Measurements from ENCODE around the gene SRPK1. TPM values are rescaled to one million over a fixed set of nuclear protein-coding genes. Genes with fewer than 3 reads are reported as not detected.
A peak's percentile ranks its signal among the peaks of the same experiment; 100 is the strongest.
"Not testable (repeated sequence)": the region's sequence is repeated elsewhere in the genome, so short reads cannot be mapped to it uniquely, and the experiment has no call there.

The SRPK1 gene
- total RNA-seq, 2 experiments from 2014 or later = 100 to 118 TPM

DNA sequence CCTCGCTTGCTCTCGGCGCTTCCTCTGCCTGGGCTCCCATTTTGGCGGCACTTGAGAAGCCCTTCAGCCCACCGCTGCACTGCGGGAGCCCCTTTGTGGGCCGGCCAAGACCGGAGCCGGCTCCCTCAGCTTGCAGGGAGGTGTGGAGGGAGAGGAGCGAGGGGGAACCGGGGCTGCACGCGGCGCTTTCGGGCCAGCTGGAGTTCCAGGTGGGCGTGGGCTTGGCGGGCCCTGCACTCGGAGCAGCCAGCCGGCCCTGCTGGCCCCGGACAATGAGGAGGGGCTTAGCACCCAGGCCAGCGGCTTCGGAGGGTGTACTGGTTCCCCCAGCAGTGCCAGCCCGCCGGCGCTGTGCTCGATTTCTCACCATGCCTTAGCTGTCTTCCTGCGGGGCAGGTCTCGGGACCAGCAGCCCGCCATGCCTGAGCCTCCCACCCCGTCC, 10.2 kb upstream of the SRPK1 start:
- Mint-ChIP-seq H3K27ac (no peak overlapping the region), H3K36me3 (ENCODE audit: low read depth) (no peaks in the 10 kb centered on the region), H3K9me3 (ENCODE audit: low read depth) (no peaks in the 10 kb centered on the region), H3K4me3 (no peak overlapping the region), H3K4me1 (no peaks in the 10 kb centered on the region), H3K27me3 (no peaks in the 10 kb centered on the region)
- intact Hi-C loops (cut with DNase I, micrococcal nuclease) = no loop called here
- no peak for ATAC-seq
- no peak for DNase-seq
- POLR2A ChIA-PET = interaction anchor here (0.6 kb wide), 1 partner anchor 29 kb away, joined by 3 read pairs; no protein-coding TSS in a partner anchor
- CTCF ChIA-PET = interaction anchor here (1.1 kb wide), 1 partner anchor 13 kb away, joined by 3 read pairs; no protein-coding TSS in a partner anchor

DNA sequence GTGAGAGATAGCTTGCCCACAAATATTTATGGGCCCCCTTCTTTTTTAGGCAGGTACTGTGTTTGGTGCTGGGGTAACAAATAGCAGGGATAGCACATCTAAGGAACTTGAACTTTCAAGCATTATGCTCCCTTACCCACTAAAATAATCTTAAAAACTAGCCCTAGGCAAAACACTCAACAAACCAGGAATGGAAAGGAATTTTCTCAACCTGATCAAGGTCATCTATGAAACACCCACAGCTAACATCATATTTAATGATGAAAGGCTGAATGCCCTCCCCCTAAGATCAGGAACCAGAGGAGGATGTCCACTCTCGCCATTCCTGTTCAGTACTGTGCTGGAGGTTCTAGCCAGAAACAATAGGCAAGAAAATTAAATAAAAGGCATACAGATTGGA, 8.7 kb upstream of the SRPK1 start:
- peaks cover 4% of the 10 kb centered on the region for H3K36me3 Mint-ChIP-seq (ENCODE audit: low read depth)
- CTCF ChIA-PET = interaction anchor here (0.6 kb wide), 1 partner anchor 136 kb away, joined by 3 read pairs; no protein-coding TSS in a partner anchor
- H3K9me3 Mint-ChIP-seq (ENCODE audit: low read depth) = no peaks in the 10 kb centered on the region
- ATAC-seq = no peak
- DNase-seq = no peak
- H3K4me3 Mint-ChIP-seq = no peak overlapping the region
- H3K27me3 Mint-ChIP-seq = no peaks in the 10 kb centered on the region
- intact Hi-C loops (cut with DNase I, micrococcal nuclease) = no loop called here
- POLR2A ChIA-PET = no interaction called here
- no peak overlapping the region for H3K27ac Mint-ChIP-seq
- peaks cover 7% of the 10 kb centered on the region for H3K4me1 Mint-ChIP-seq

DNA sequence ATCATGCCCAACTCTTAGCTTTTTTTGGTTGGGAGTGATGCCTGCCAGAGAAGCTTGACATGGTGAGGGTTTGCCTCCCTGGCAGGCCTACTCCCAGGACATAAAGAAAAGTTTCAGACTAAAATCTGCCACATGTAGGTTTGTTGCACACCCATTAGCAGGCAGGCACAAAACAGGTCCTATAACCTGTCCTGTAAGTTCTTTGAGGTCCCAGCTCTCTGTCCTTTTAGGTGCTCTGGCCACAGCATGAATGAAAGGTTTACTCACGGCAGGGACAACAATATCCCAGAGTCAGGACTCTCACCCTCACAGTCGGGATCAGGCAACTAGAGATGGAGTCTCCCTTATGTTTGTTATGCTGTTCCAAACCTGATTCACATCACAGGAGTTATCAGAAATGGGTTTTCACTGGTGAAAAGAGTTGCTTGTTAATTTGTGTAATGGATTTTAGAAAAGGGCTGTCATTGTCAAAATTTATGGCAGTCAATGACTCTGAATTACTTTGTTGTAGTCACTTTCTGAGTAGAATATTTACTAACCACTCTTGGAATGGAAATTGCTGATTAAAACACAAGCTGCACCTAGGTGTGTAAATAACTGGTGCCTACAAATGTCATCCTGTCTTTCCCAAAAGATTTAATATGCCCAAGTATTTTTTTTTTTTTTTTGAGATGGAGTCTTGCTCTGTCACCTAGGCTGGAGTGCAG, 5.8 kb upstream of the SRPK1 start:
- ChIA-PET CTCF (interaction anchor here (1.0 kb wide), 1 partner anchor 27 kb away, joined by 4 read pairs; no protein-coding TSS in a partner anchor), POLR2A (no interaction called here)
- intact Hi-C loops (cut with DNase I, micrococcal nuclease) = no loop called here

DNA sequence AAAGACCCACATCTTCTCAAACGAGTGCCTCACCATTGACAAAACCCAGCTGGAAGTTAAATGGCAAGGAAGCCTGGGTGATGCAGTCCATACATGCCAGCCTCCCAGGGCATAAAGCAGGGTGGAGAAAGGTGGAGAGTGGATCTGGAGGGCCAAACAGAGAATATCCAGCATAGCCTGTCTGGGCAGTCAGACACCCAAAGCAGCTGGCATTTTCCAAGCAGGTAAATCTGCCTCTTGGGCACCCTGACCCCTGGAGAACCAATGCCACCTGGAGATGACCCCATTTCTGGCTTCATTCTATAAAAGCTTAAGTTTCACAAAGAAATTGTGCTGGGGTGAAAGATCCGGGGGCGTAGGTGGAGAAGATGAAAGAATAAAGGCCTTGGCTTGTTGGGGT, 5.1 kb upstream of the SRPK1 start:
- no peak overlapping the region for H3K4me3 Mint-ChIP-seq
- H3K4me1 Mint-ChIP-seq = peaks cover 23% of the 10 kb centered on the region
- intact Hi-C loops (cut with DNase I, micrococcal nuclease) = no loop called here
- no peak for ATAC-seq
- H3K27me3 Mint-ChIP-seq = no peaks in the 10 kb centered on the region
- ChIA-PET POLR2A (interaction anchor here (0.5 to 0.6 kb wide), 3 partner anchors 15 to 347 kb away, joined by 3 to 7 read pairs (median 3); no protein-coding TSS in a partner anchor), CTCF (interaction anchor here (0.7 to 1.0 kb wide), 2 partner anchors 27 to 63 kb away, joined by 3 to 4 read pairs; no protein-coding TSS in a partner anchor)
- peaks cover 5% of the 10 kb centered on the region for H3K36me3 Mint-ChIP-seq (ENCODE audit: low read depth)
- no peak overlapping the region for H3K27ac Mint-ChIP-seq
- DNase-seq = no peak
- H3K9me3 Mint-ChIP-seq (ENCODE audit: low read depth) = no peaks in the 10 kb centered on the region

More for the DNA sequence above, 5.8 kb upstream of the SRPK1 start:
- H3K27me3 Mint-ChIP-seq = no peaks in the 10 kb centered on the region
- no peak overlapping the region for H3K4me3 Mint-ChIP-seq
- ATAC-seq (no peak), DNase-seq (no peak)
- no peaks in the 10 kb centered on the region for H3K9me3 Mint-ChIP-seq (ENCODE audit: low read depth)
- H3K27ac Mint-ChIP-seq = no peak overlapping the region
- peaks cover 5% of the 10 kb centered on the region for H3K36me3 Mint-ChIP-seq (ENCODE audit: low read depth)
- peaks cover 20% of the 10 kb centered on the region for H3K4me1 Mint-ChIP-seq

DNA sequence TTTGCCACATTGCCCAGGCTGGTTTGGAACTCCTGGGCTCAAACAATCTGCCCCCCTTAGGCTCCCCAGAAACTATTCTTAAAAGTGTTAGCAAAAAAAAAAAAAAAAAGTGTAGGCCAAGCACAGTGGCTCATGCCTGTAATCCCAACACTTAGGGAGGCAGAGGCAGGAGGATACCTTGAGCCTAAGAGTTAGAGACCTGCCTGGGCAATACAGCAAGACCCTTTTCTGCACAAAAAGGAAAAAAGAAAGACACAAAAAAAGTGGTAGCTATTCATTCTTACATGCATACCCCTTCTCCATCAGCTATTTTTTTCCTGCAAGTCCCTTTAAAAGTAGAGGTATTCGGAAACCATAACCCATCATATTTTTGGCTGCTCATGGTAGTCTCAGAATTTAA, 3.2 kb upstream of the SRPK1 start:
- ChIA-PET CTCF (interaction anchor here (0.6 kb wide), 1 partner anchor 24 kb away, joined by 3 read pairs; no protein-coding TSS in a partner anchor), POLR2A (interaction anchor here (0.6 kb wide), 1 partner anchor 42 kb away, joined by 3 read pairs; no protein-coding TSS in a partner anchor)

DNA sequence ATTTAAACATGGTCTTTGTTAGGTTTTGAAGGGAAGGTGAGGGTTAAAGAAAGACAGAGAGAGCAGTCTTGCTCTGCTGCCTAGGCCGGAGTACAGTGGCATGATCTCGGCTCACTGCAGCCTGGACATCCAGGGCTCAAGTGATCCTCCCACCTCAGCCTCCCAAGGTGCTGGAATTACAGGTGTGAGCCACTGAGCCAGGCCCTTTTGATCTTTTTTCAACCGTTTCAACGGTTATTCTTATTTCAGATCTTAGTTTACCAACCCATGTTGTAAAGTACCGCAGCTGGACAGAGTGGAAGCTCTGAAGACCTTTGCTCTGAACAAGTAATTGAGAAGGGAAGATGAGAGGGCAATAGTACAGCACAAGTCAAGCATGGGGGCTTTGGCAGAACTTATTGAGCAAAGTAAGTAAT, 1.2 kb upstream of the SRPK1 start:
- Mint-ChIP-seq H3K4me1 (peaks cover 42% of the 10 kb centered on the region), H3K27ac (no peak overlapping the region), H3K36me3 (ENCODE audit: low read depth) (peaks cover 25% of the 10 kb centered on the region), H3K27me3 (no peaks in the 10 kb centered on the region), H3K4me3 (peak overlapping the region; percentile 95), H3K9me3 (ENCODE audit: low read depth) (no peaks in the 10 kb centered on the region)
- ATAC-seq = no peak
- ChIA-PET POLR2A (no interaction called here), CTCF (interaction anchor here (0.7 to 1.3 kb wide), 4 partner anchors 20 to 589 kb away, joined by 3 to 5 read pairs (median 4); no protein-coding TSS in a partner anchor)
- no peak for DNase-seq
- intact Hi-C loops (cut with DNase I, micrococcal nuclease) = loop anchor here in 1 of 2 experiments (5.0 kb wide), 2 partner anchors 965 to 1065 kb away; partner anchors contain the start of genes C6orf89 and MTCH1

More for the DNA sequence above, 3.2 kb upstream of the SRPK1 start:
- Mint-ChIP-seq H3K27me3 (no peaks in the 10 kb centered on the region), H3K9me3 (ENCODE audit: low read depth) (no peaks in the 10 kb centered on the region), H3K36me3 (ENCODE audit: low read depth) (peaks cover 11% of the 10 kb centered on the region), H3K27ac (no peak overlapping the region), H3K4me3 (no peak overlapping the region), H3K4me1 (peaks cover 23% of the 10 kb centered on the region)
- DNase-seq = no peak
- intact Hi-C loops (cut with DNase I, micrococcal nuclease) = loop anchor here in 1 of 2 experiments (5.0 kb wide), 2 partner anchors 963 to 1063 kb away; partner anchors contain the start of genes C6orf89 and MTCH1
- no peak for ATAC-seq

DNA sequence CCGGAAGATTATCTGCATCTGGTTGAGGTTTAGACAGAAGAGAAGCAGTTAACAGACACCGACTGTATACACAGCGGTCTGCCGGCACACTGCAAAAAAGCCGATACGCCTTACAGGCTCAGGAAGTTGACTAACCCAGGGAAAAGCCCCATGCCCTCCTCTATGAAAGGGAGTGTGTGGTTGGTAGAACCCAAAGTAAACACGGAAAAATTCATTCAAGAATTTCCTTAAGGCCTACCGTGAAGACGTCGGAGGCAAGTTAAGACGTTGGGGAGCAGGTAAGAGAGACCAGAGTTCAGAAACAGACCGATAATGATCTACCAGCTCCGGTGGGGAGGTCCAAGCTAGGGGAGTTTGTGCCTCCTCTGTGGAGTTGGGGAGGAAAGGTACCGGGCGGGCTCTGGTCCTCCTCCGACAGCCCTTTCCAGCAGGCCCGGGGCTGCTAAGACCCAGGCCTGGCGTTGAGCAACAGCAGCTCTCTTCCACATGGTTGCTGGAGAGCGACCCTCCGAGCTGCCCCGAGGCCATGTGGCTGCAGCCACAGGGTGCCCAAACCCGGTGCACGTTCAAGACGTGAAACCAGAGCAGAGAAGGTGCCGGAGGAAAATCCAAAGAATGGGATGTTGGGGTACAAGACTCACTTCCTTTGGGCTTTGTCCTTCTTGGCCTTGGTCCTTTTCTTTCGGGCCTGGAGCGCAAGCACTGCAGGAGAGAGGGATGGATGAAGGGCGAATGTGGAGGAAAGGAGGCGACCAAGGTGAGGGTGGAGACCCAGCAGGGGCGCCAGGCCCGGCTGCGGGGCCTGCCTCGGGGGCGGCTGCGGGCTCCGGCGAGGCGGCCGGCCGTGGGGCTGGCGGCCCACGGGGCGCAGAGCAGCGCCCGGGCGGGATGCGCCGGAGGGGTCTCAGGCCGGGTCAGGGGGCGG, 809 bp downstream of the SRPK1 start:
- peak overlapping the region; percentile 92 for H3K4me3 Mint-ChIP-seq
- CTCF ChIA-PET = interaction anchor here (1.2 kb wide), 1 partner anchor 368 kb away, joined by 3 read pairs; no protein-coding TSS in a partner anchor
- H3K36me3 Mint-ChIP-seq (ENCODE audit: low read depth) = peaks cover 29% of the 10 kb centered on the region
- POLR2A ChIA-PET = no interaction called here
- intact Hi-C loops (cut with DNase I, micrococcal nuclease) = loop anchor here (2.0 to 5.0 kb wide), 5 partner anchors 107 to 1067 kb away; partner anchors contain the start of genes C6orf89 (in 1 of the 2), MAPK13 (in 1 of the 2), MAPK14 (in 1 of the 2) and MTCH1 (in 1 of the 2)
- H3K27me3 Mint-ChIP-seq = no peaks in the 10 kb centered on the region
- H3K9me3 Mint-ChIP-seq (ENCODE audit: low read depth) = no peaks in the 10 kb centered on the region
- DNase-seq (peak; percentile 73), ATAC-seq (peak; percentile 74)
- peaks cover 42% of the 10 kb centered on the region for H3K4me1 Mint-ChIP-seq
- H3K27ac Mint-ChIP-seq = peak overlapping the region; percentile 97

DNA sequence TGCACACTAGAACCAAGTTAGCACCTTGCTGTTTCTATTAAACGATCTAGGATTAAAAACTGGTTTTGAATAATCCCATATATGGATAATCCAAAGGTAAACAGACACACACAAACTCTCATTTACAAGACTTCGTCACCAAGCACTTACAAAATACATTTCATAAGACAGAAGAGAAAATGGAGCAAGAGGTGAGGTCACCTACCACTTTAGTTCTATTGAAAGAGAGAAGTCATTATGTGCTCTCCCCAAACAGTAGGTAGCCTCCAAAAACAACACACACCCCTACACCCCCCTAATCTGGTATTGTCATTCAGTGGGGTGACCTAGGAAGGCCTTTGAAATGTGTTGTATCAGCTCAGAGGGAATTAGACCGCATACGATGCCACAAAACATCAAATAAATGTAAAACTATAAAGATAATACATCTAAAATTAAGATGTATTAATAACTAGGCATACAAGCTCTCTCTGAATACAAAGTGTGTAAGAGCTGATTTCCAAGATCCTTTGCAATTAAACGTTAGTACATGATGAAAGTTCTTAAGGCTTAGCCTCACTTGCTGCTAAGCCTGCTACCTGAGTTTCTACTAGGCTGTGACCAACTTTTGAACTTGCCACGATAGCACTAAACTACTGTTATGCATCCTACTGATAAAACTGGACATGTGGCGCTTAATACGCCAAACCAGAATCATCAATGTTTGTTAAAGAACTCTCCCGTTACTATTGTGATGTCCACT, 1.6 kb downstream of the SRPK1 start:
- Mint-ChIP-seq H3K27me3 (no peaks in the 10 kb centered on the region), H3K27ac (peak overlapping the region; percentile 97), H3K9me3 (ENCODE audit: low read depth) (no peaks in the 10 kb centered on the region), H3K36me3 (ENCODE audit: low read depth) (peaks cover 27% of the 10 kb centered on the region), H3K4me3 (peak overlapping the region; percentile 92), H3K4me1 (peaks cover 37% of the 10 kb centered on the region)
- ChIA-PET CTCF (interaction anchor here (0.7 kb wide), 1 partner anchor 176 kb away, joined by 3 read pairs; no protein-coding TSS in a partner anchor), POLR2A (no interaction called here)
- ATAC-seq = peak; percentile 38
- intact Hi-C loops (cut with DNase I, micrococcal nuclease) = no loop called here
- no peak for DNase-seq

DNA sequence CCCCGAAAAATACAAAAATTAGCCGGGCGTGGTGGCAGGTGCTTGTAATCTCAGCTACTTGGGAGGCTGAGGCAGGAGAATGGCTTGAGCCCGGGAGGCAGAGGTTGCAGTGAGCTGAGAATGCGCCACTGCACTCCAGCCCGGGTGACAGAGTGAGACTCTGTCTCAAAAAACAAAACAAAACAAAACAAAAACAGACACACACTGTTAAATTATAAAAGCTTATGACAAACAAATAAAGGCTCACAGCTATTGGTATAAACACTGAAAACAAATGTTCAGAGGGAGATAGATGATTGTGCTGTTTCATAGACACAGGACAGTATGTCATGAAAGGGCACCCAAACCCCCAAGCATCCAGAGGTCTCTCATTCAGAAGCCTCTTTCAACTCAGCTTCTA, 4.0 kb downstream of the SRPK1 start:
- intact Hi-C loops (cut with DNase I, micrococcal nuclease); ATAC-seq; H3K27me3 Mint-ChIP-seq; H3K4me3 Mint-ChIP-seq; DNase-seq; H3K9me3 Mint-ChIP-seq (ENCODE audit: low read depth): not testable (repeated sequence)
- CTCF ChIA-PET = interaction anchor here (0.6 to 2.6 kb wide), 2 partner anchors 57 to 178 kb away, joined by 3 to 10 read pairs; no protein-coding TSS in a partner anchor
- Mint-ChIP-seq H3K4me1 (peaks cover 28% of the 10 kb centered on the region), H3K36me3 (ENCODE audit: low read depth) (peaks cover 46% of the 10 kb centered on the region), H3K27ac (peak overlapping the region; percentile 29)
- POLR2A ChIA-PET = interaction anchor here (0.6 to 1.1 kb wide), 4 partner anchors 8 to 1433 kb away, joined by 3 to 6 read pairs (median 4); no protein-coding TSS in a partner anchor

DNA sequence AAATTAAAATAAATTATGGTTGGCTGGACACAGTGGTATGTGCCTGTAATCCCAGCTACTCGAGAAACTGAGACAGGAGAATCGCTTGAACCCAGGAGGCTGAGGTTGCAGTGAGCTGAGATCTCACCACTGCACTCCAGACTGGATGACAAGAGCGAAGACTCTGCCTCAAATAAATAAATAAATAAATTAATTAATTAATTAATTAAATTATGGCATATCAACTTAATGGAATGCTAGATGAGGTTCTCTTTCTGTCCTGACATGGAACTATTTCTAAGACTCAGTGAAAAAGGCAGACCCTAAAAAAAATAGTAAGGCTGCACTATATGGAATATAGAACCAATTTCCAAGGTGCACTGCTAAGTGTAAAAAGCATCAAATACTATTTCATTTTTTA, 4.8 kb downstream of the SRPK1 start:
- peaks cover 53% of the 10 kb centered on the region for H3K36me3 Mint-ChIP-seq (ENCODE audit: low read depth)
- no peak overlapping the region for H3K4me3 Mint-ChIP-seq
- no peak for DNase-seq
- no peaks in the 10 kb centered on the region for H3K27me3 Mint-ChIP-seq
- intact Hi-C loops (cut with DNase I, micrococcal nuclease) = no loop called here
- H3K27ac Mint-ChIP-seq = no peak overlapping the region
- H3K9me3 Mint-ChIP-seq (ENCODE audit: low read depth) = peaks cover 1% of the 10 kb centered on the region
- H3K4me1 Mint-ChIP-seq = peaks cover 23% of the 10 kb centered on the region
- ChIA-PET CTCF (interaction anchor here (2.6 kb wide), 1 partner anchor 179 kb away, joined by 10 read pairs; no protein-coding TSS in a partner anchor), POLR2A (interaction anchor here (0.6 kb wide), 1 partner anchor 655 kb away, joined by 3 read pairs; no protein-coding TSS in a partner anchor)
- no peak for ATAC-seq

Data from activated CD4-positive, alpha-beta T cell treated with anti-CD3 and anti-CD28 coated beads for 36 hours (primary cell).